Osteocyte (in vitro differentiated cells): Measurements from ENCODE around the gene LRRN2. TPM values are rescaled to one million over a fixed set of nuclear protein-coding genes. Genes with fewer than 3 reads are reported as not detected.
"Not testable (repeated sequence)": the region's sequence is repeated elsewhere in the genome, so short reads cannot be mapped to it uniquely, and the experiment has no call there.

ENCODE experiments used
- DNase-seq: peaks from one replicate; pipeline ENCODE4 v3.0.0; 2021; ENCODE audit warnings: mixed read lengths; ENCODE audit not compliant: unreplicated experiment; ENCODE audit errors: extremely low spot score
- H3K27ac Mint-ChIP-seq: one replicate; pipeline ENCODE4 v1.8.0; 2021; ENCODE audit warnings: mild to moderate bottlenecking, mixed read lengths; ENCODE audit not compliant: unreplicated experiment
- H3K27me3 Mint-ChIP-seq: one replicate; pipeline ENCODE4 v1.8.0; 2021; ENCODE audit warnings: mixed read lengths; ENCODE audit not compliant: unreplicated experiment
- H3K36me3 Mint-ChIP-seq: one replicate; pipeline ENCODE4 v1.8.0; 2021; ENCODE audit warnings: mixed read lengths; ENCODE audit not compliant: unreplicated experiment
- H3K4me1 Mint-ChIP-seq: one replicate; pipeline ENCODE4 v1.8.0; 2021; ENCODE audit warnings: mixed read lengths; ENCODE audit not compliant: unreplicated experiment
- H3K4me3 Mint-ChIP-seq: one replicate; pipeline ENCODE4 v1.8.0; 2021; ENCODE audit warnings: mild to moderate bottlenecking, moderate library complexity, mixed read lengths; ENCODE audit not compliant: unreplicated experiment
- H3K9me3 Mint-ChIP-seq: one replicate; pipeline ENCODE4 v1.8.0; 2021; ENCODE audit warnings: mixed read lengths; ENCODE audit not compliant: unreplicated experiment
- CTCF ChIP-seq: fragments of 200-600 bp; sonication (generic); IDR thresholded peaks from 2 replicates; pipeline ENCODE4 v1.5.0; 2021; ENCODE audit warnings: antibody characterized with exemption, mild to moderate bottlenecking, moderate library complexity
- total RNA-seq: library from RNA; stranded (reverse); gene quantifications from 2 replicates; pipeline ENCODE4 v1.2.1, GENCODE V29; 2021

The LRRN2 gene
- total RNA-seq, 1 donor from 2014 or later = not detected

GRCh38 chr1:204574865-204575163, 110.7 kb downstream of the LRRN2 start:
- Mint-ChIP-seq H3K36me3 (peaks cover 3% of the 10 kb centered on the region), H3K4me3 (no peak overlapping the region), H3K27ac (no peak overlapping the region), H3K27me3 (no peaks in the 10 kb centered on the region), H3K4me1 (peaks cover 7% of the 10 kb centered on the region), H3K9me3 (no peaks in the 10 kb centered on the region)
- TF ChIP-seq CTCF = no peak
- DNase-seq = no peak

GRCh38 chr1:204574016-204574864, 111.3 kb downstream of the LRRN2 start:
- no peak for TF ChIP-seq CTCF
- H3K4me1 Mint-ChIP-seq = peaks cover 7% of the 10 kb centered on the region
- peaks cover 3% of the 10 kb centered on the region for H3K36me3 Mint-ChIP-seq
- H3K4me3 Mint-ChIP-seq = no peak overlapping the region
- no peak for DNase-seq
- H3K9me3 Mint-ChIP-seq = no peaks in the 10 kb centered on the region
- no peaks in the 10 kb centered on the region for H3K27me3 Mint-ChIP-seq
- no peak overlapping the region for H3K27ac Mint-ChIP-seq

- Mint-ChIP-seq H3K4me1 (no peaks in the 10 kb centered on the region), H3K9me3 (no peaks in the 10 kb centered on the region), H3K27me3 (no peaks in the 10 kb centered on the region), H3K36me3 (peaks cover 3% of the 10 kb centered on the region), H3K27ac (no peak overlapping the region), H3K4me3 (no peak overlapping the region)
- no peak for DNase-seq
- TF ChIP-seq CTCF = no peak
Measured at GRCh38 chr1:204572923-204573922, 112.3 kb downstream of the LRRN2 start.

- DNase-seq = no peak
- Mint-ChIP-seq H3K9me3 (no peaks in the 10 kb centered on the region), H3K4me3 (no peak overlapping the region), H3K27ac (no peak overlapping the region), H3K4me1 (no peaks in the 10 kb centered on the region), H3K36me3 (peaks cover 3% of the 10 kb centered on the region), H3K27me3 (no peaks in the 10 kb centered on the region)
- TF ChIP-seq CTCF = no peak
Measured at GRCh38 chr1:204571631-204572030, 113.9 kb downstream of the LRRN2 start.

GRCh38 chr1:204571128-204571527, 114.4 kb downstream of the LRRN2 start:
- Mint-ChIP-seq H3K9me3 (no peaks in the 10 kb centered on the region), H3K4me3 (no peak overlapping the region), H3K27me3 (no peaks in the 10 kb centered on the region), H3K4me1 (no peaks in the 10 kb centered on the region), H3K36me3 (peaks cover 3% of the 10 kb centered on the region), H3K27ac (no peak overlapping the region)
- no peak for DNase-seq
- TF ChIP-seq CTCF = no peak

GRCh38 chr1:204570021-204570420, 115.5 kb downstream of the LRRN2 start:
- H3K4me3 Mint-ChIP-seq, H3K4me1 Mint-ChIP-seq, DNase-seq, H3K36me3 Mint-ChIP-seq, H3K27ac Mint-ChIP-seq, H3K9me3 Mint-ChIP-seq, H3K27me3 Mint-ChIP-seq: not testable (repeated sequence)
